ENCODE data around the gene TRIM17. TPM values are rescaled to one million over a fixed set of nuclear protein-coding genes. Genes with fewer than 3 reads are reported as not detected.

Gene TRIM17
- total and polyA plus RNA-seq, 2 donors (not counting 1 experiment from before 2014, with no cell fraction given), result 0.12 to 0.17 TPM

DNA sequence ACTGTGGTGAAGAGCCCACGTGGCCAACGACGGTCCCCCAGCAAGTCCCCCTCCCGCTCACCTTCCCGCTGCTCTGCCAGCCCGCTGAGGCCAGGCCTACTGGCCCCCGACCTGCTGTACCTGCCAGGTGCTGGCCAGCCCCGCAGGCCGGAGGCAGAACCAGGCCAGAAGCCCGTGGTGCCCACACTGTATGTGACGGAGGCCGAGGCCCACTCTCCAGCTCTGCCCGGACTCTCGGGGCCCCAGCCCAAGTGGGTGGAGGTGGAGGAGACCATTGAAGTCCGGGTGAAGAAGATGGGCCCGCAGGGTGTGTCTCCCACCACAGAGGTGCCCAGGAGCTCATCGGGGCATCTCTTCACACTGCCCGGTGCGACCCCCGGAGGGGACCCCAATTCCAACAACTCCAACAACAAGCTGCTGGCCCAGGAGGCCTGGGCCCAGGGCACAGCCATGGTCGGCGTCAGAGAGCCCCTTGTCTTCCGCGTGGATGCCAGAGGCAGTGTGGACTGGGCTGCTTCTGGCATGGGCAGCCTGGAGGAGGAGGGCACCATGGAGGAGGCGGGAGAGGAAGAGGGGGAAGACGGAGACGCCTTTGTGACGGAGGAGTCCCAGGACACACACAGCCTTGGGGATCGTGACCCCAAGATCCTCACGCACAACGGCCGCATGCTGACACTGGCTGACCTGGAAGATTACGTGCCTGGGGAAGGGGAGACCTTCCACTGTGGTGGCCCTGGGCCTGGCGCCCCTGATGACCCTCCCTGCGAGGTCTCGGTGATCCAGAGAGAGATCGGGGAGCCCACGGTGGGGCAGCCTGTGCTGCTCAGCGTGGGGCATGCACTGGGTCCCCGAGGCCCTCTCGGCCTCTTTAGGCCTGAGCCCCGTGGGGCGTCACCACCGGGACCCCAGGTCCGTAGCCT, 56.8 kb downstream of the TRIM17 start:
- Histone ChIP-seq H3K4me2 (ENCODE audit: extremely low read depth, insufficient read depth, low read length) (no peak overlapping the region), H3K79me2 (ENCODE audit: control insufficient read depth, insufficient read depth, low read length) (no peaks in the 10 kb centered on the region), H3K4me3 (replicated peaks in 1 of 4; ENCODE audit: control extremely low read depth in 1 of 4, insufficient read depth in 1 of 4, low read depth in 3 of 4, low read length in 4 of 4) (no peak overlapping the region), H2AFZ (ENCODE audit: low read length) (no peak overlapping the region), H3K4me1 (ENCODE audit: control insufficient read depth, extremely low read depth, insufficient read depth, low read length) (no peaks in the 10 kb centered on the region), H3K36me3 (ENCODE audit: control insufficient read depth, insufficient read depth, low read length) (no peaks in the 10 kb centered on the region), H3K27me3 (ENCODE audit: control insufficient read depth, insufficient read depth, low read length) (no peaks in the 10 kb centered on the region), H4K20me1 (ENCODE audit: control insufficient read depth, extremely low read depth, insufficient read depth, low read length) (no peaks in the 10 kb centered on the region), H3K9me3 (ENCODE audit: control insufficient read depth, insufficient read depth, low read depth, low read length) (no peaks in the 10 kb centered on the region), H3K27ac (ENCODE audit: insufficient read depth, low read length) (no peak overlapping the region), H3K9ac (ENCODE audit: insufficient read depth, low read length) (no peak overlapping the region)
- TF ChIP-seq CTCF (conservative IDR thresholded peaks at IDR 0.05 in 1 of 2, IDR thresholded peaks at IDR 0.05 in 1 of 2; ENCODE audit: low read depth in 1 of 2, low read length in 2 of 2) (no peak), EZH2 (IDR thresholded peaks at IDR 0.05; ENCODE audit: low read length, missing control alignments) (no peak)
- DNase-seq (ENCODE audit: low read depth in 2 of 2), result no peak

DNA sequence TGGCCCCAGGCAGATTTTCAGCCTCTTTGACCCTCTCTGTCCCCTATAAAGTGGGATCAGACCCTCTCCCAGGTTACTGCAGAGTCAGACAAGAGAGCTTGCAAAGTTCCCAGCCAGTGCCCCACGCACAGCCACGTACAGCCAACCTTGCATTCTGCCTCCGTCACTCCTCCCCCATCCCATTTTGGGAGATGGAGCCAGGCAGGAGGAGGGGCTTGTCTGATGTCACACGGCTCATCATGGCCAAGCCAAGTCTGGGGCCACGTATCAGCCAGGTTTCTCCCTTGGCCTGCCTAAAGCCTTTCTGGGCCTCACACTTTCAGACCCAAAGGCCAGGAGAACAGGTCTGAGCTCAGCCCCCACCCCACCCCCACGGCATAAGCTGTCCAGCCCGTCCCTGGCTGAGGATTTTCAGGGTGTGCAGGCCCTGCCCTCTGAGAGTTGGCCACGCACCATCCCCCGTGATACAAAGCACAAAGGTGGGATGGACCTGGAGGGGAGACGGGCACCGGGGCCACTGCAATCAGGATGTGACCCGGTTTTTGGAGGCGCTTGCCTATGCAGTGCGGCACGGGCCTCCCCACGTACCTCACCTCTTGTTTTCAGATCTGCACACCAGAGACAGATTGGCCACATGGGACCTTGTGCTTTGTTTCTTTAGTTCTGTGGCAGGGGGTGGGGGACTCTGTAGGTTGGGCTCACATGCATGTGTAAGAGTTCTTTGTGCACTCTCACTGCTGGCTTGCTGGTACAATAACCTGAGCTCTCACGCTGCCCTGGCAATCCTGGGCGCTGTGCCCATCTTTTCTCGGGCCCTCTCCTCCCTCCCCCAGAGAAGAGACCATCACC, 57.7 kb downstream of the TRIM17 start:
- Histone ChIP-seq H3K9ac (ENCODE audit: insufficient read depth, low read length) (no peak overlapping the region), H3K4me3 (replicated peaks in 1 of 4; ENCODE audit: control extremely low read depth in 1 of 4, insufficient read depth in 1 of 4, low read depth in 3 of 4, low read length in 4 of 4) (no peak overlapping the region), H3K4me1 (ENCODE audit: control insufficient read depth, extremely low read depth, insufficient read depth, low read length) (no peaks in the 10 kb centered on the region), H3K27me3 (ENCODE audit: control insufficient read depth, insufficient read depth, low read length) (no peaks in the 10 kb centered on the region), H4K20me1 (ENCODE audit: control insufficient read depth, extremely low read depth, insufficient read depth, low read length) (no peaks in the 10 kb centered on the region), H3K4me2 (ENCODE audit: extremely low read depth, insufficient read depth, low read length) (no peak overlapping the region), H3K36me3 (ENCODE audit: control insufficient read depth, insufficient read depth, low read length) (no peaks in the 10 kb centered on the region), H3K27ac (ENCODE audit: insufficient read depth, low read length) (no peak overlapping the region), H3K79me2 (ENCODE audit: control insufficient read depth, insufficient read depth, low read length) (no peaks in the 10 kb centered on the region), H3K9me3 (ENCODE audit: control insufficient read depth, insufficient read depth, low read depth, low read length) (no peaks in the 10 kb centered on the region), H2AFZ (ENCODE audit: low read length) (no peak overlapping the region)
- no peak for TF ChIP-seq EZH2 (IDR thresholded peaks at IDR 0.05; ENCODE audit: low read length, missing control alignments)
- no peak for TF ChIP-seq CTCF (conservative IDR thresholded peaks at IDR 0.05 in 1 of 2, IDR thresholded peaks at IDR 0.05 in 1 of 2; ENCODE audit: low read depth in 1 of 2, low read length in 2 of 2)
- no peak for DNase-seq (ENCODE audit: low read depth in 2 of 2)
